Bronchial epithelial cell (primary cell): ENCODE measurements around the gene PPP1R13L. TPM values are rescaled to one million over a fixed set of nuclear protein-coding genes. Genes with fewer than 3 reads are reported as not detected.

ENCODE experiments used
- DNase-seq: peaks from one replicate; pipeline ENCODE4 v3.0.0-alpha.2; 2010; ENCODE audit warnings: low read depth
- FAIRE-seq: peaks from 2 replicates; lab custom pipeline; 2011; peaks lifted over from hg19 to GRCh38; lab: Jason Lieb, UNC
- H3K27me3 ChIP-seq: 2 replicates; pipeline ENCODE4 v1.5.1; 2011; ENCODE audit warnings: low read length; ENCODE audit not compliant: control insufficient read depth, insufficient read depth
- H3K36me3 ChIP-seq: 2 replicates; pipeline ENCODE4 v1.5.1; 2011; ENCODE audit warnings: low read length; ENCODE audit not compliant: control insufficient read depth, insufficient read depth
- H3K4me3 ChIP-seq: 2 replicates; pipeline ENCODE4 v1.5.1; 2011; ENCODE audit warnings: mild to moderate bottlenecking, low read depth, low read length, control low read depth
- total RNA-seq: library from RNA; depleted of rRNA; stranded (reverse); fragments of >200 nt; gene quantifications from 2 replicates; pipeline ENCODE4 v1.2.1, GENCODE V29; 2014
- TF ChIP-seq, protein P1 (sequence below): IDR thresholded peaks from 2 replicates; pipeline ENCODE4 v1.5.1; 2011; ENCODE audit warnings: mild to moderate bottlenecking, moderate library complexity, low read length, control low read depth, inconsistent platforms; ENCODE audit not compliant: insufficient read depth, severe bottlenecking

PPP1R13L gene
- total RNA-seq, 1 donor from 2014 or later, result 16.6 TPM

DNA sequence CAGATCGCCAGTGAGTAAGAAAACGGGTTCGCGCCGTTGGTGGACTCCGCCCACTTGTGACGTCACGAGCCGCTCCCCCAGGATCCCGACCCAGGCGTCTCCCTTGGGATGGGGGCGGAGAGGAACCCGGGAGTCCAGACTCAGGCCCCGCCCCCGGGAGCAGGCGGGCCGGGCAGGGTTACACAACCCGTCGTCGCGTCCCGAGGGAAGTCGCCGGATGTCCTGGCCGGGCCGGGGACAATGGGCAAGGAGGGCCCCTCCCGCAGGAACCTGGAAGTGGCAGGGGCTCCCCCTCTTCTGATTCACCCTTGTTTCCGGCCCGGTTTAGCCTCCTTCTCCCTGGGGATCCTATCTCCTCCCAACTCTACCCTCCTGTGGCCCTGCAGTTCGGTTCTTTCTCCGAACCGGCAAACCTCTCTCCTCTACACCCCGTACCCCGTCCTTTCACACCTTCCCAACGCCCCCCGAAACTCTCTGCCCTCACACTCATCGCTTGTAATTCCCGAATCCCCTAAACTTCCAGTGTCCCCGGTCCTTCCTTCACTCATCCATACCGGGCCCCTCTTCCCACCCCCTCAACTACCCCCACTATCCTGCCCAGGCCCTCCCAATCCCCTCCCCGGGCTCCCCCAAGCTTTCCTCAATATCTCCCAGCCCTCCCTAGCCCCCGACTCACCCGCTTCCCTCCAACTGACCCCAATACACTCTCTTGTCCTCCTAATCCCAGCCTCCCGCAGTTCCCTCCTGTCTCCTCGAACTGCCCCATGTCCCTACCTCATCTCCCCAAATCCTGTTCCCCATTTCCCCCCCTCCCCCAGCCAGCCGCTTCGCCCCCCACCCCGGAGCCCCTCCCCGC lies 38.8 kb upstream of the PPP1R13L start:
- DNase-seq (peak; percentile 84), FAIRE-seq (no peak)
- peak overlapping the region; percentile 41 for H3K4me3 ChIP-seq
- TF ChIP-seq, protein P1, sequence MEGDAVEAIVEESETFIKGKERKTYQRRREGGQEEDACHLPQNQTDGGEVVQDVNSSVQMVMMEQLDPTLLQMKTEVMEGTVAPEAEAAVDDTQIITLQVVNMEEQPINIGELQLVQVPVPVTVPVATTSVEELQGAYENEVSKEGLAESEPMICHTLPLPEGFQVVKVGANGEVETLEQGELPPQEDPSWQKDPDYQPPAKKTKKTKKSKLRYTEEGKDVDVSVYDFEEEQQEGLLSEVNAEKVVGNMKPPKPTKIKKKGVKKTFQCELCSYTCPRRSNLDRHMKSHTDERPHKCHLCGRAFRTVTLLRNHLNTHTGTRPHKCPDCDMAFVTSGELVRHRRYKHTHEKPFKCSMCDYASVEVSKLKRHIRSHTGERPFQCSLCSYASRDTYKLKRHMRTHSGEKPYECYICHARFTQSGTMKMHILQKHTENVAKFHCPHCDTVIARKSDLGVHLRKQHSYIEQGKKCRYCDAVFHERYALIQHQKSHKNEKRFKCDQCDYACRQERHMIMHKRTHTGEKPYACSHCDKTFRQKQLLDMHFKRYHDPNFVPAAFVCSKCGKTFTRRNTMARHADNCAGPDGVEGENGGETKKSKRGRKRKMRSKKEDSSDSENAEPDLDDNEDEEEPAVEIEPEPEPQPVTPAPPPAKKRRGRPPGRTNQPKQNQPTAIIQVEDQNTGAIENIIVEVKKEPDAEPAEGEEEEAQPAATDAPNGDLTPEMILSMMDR, result no peak
- H3K36me3 ChIP-seq, result no peaks in the 10 kb centered on the region
- no peaks in the 10 kb centered on the region for H3K27me3 ChIP-seq

DNA sequence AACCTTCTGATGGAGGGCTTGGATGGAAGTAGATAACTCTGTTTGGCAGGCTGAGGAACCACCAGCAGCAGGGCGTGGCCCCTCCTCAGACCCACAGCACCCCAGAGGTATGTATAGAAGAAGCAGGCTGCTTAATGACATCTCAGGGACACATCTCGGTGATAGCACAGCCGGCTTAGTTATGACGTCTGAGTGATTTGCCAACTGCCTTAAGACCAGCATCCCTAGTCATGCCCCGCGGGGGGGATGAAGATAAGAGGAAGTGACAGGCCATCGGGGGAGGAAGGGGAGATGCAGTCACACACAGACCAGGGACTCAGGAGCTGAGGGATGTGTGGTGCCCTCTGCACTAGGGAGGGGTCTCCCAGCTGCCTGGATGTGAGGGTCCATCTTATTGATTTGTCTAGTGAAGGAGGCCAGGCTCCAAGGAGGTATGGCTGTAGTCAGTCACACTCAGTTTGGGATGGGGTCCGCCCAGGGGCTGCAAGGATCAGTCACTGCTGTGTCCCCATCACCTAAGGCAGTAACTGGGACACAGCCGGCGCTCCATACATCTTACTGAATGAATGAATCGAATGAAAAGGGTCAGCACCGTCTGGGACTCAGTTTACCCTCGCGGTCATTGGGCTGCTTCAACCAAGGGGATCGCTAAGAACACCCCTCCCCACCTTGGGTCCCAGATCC lies 38.1 kb upstream of the PPP1R13L start:
- DNase-seq (no peak), FAIRE-seq (no peak)
- Histone ChIP-seq H3K4me3 (peak overlapping the region; percentile 41), H3K27me3 (no peaks in the 10 kb centered on the region), H3K36me3 (no peaks in the 10 kb centered on the region)
- TF ChIP-seq, protein P1, result no peak

DNA sequence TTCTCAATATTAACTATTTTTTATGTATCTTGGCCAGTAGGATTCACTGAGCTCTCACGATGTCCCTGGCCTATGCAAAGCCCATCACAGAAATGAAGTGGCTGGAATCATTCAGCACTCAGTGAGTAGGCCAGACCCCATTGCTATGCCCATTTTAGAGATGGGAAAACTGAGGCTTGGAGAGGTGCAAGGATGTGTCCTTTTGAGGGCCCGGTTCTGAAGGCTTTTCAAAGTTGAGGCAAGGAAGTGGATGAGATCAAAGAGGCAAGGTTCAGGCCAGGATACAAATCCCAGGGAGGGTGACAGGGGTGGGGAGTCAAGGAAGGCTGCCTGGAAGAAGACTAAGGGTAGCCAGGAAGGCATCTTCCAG lies 37.5 kb upstream of the PPP1R13L start:
- Histone ChIP-seq H3K36me3 (no peaks in the 10 kb centered on the region), H3K27me3 (no peaks in the 10 kb centered on the region), H3K4me3 (no peak overlapping the region)
- FAIRE-seq (no peak), DNase-seq (no peak)
- TF ChIP-seq, protein P1, result no peak

DNA sequence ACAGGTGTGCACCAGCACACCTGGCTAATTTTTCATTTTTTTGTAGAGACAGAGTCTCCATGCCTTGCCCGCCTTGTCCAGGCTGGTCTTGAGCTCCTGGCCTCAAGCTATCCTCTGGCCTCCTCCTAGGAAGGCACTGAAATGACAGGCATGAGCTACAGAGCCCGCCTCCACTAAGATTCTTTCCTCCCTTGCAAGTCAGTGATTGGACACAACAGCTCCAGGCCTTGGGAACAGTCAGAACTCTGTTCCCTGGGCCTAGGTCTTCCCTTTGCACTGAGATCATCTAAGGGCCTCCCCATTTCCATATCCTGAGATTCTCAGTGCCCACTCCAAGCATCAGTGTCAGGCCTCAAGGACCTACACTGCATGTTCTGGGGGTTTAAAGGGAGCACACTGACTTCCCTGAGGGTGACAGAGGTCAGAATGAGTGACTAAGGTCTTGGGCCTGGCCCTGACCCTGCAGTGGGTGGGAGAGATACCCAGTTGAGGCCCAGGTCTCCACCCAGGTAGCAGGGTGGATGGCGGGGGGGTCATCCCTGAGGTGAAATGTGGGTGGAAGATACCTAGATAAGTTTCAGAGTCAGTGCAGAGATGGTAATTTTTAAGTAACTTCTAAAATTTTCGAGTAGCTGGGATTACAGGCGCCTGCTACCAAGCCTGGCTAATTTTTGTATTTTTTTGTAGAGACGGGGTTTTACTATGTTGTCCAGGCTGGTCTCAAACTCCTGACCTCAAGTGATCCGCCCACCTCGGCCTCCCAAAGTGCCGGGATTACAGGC lies 36.2 kb upstream of the PPP1R13L start:
- FAIRE-seq (no peak), DNase-seq (no peak)
- no peaks in the 10 kb centered on the region for H3K27me3 ChIP-seq
- no peak overlapping the region for H3K4me3 ChIP-seq
- TF ChIP-seq, protein P1, result no peak
- H3K36me3 ChIP-seq, result no peaks in the 10 kb centered on the region

DNA sequence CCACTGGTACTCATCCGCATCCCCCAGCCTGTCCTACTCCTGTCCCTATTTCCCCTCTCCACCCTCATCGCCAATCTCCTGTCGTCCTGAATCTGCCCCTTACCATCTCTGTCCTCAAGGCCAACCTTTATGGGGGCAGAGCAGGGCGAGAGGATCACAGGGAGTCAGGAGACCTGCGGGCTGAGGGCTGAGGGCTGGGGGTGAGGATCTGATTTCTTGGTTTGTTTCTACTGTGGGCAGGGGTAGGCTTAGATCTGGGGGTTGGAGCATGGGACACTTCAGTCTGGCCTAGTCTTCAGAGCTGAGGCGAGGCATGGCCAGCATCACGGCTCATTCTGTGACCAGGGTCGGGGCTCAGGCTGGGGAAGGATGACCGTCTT lies 35.4 kb upstream of the PPP1R13L start:
- DNase-seq, result no peak
- TF ChIP-seq, protein P1, result no peak
- no peaks in the 10 kb centered on the region for H3K27me3 ChIP-seq
- no peaks in the 10 kb centered on the region for H3K36me3 ChIP-seq
- FAIRE-seq, result no peak
- H3K4me3 ChIP-seq, result peak overlapping the region; percentile 55
